Measurements from ENCODE around the gene YIF1A. TPM values are rescaled to one million over a fixed set of nuclear protein-coding genes. Genes with fewer than 3 reads are reported as not detected.
A peak's percentile ranks its signal among the peaks of the same experiment; 100 is the strongest.
"Not testable (repeated sequence)": the region's sequence is repeated elsewhere in the genome, so short reads cannot be mapped to it uniquely, and the experiment has no call there.

Gene YIF1A
- total RNA-seq, 2 donors from 2014 or later: 41.2 to 68.3 TPM

DNA sequence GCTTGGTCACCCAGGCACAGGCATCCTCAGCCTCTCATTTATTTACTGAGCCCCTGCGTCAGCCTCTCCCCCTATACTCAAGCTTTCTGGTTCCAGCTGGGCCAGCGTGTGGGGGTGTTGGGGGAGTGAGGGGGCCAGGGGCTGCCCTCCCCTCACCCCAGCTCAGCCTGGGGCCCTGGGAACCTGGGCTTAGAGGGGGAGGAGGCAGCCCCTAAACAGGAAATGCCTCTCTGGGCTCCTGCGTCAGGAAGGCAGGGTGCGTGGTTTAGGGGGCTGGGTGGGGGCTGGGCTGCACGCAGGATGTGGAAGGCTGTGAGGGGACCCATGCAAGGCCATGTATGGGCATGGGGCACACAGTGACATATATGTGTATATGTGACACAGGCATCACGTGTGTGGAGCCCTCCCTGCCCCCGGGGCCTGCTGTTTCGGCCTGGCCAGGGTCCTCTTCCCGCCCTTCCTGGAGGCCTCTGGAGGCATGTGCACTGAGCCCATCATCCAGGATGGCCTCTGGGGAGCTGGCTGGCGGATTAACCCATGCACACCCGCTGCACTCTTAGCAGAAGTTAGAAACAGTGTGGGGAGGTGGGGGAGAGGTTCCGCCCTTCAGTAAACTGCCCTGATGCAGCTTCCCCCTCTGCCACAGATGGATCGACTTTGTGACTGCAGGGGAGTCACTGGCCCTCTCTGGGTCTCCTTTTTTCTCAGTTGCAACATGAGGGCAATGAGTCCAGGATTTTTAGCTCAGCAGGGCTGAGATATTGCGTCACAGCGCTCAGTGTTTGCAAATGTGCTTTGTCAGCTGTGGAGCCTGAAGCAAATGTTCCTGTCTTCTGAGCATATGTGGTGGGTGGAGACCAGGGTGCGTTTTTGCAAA is 29.0 kb upstream of the YIF1A start:
- Mint-ChIP-seq H3K4me3 (no peak overlapping the region), H3K27me3 (no peaks in the 10 kb centered on the region), H3K9me3 (no peaks in the 10 kb centered on the region), H3K4me1 (peaks cover 3% of the 10 kb centered on the region), H3K27ac (no peak overlapping the region), H3K36me3 (ENCODE audit: low read depth) (no peaks in the 10 kb centered on the region)
- no peak for ATAC-seq (replicated peaks)

DNA sequence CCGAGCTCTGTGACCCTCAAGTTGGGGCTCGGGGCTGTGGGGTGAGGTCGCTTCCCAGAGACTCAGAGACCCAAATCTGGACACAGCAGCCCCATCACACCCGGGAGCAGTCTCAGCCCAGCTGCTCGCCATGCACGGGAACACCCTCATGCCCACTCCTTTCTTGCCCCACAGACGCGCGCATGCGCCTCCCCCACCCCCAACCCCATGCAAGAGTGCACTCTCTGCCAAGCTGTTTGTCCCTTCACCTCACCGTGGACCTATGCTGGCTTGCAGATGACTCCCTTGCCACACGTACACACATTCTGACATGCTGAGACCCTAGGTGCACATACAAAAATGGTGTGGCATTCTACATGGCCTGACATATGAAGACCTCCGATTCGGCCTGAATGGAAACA is 28.4 kb upstream of the YIF1A start:
- H3K27me3 Mint-ChIP-seq: no peaks in the 10 kb centered on the region
- H3K9me3 Mint-ChIP-seq: no peaks in the 10 kb centered on the region
- no peak for ATAC-seq (replicated peaks)
- H3K27ac Mint-ChIP-seq: no peak overlapping the region
- no peak overlapping the region for H3K4me3 Mint-ChIP-seq
- peaks cover 3% of the 10 kb centered on the region for H3K4me1 Mint-ChIP-seq
- no peaks in the 10 kb centered on the region for H3K36me3 Mint-ChIP-seq (ENCODE audit: low read depth)

DNA sequence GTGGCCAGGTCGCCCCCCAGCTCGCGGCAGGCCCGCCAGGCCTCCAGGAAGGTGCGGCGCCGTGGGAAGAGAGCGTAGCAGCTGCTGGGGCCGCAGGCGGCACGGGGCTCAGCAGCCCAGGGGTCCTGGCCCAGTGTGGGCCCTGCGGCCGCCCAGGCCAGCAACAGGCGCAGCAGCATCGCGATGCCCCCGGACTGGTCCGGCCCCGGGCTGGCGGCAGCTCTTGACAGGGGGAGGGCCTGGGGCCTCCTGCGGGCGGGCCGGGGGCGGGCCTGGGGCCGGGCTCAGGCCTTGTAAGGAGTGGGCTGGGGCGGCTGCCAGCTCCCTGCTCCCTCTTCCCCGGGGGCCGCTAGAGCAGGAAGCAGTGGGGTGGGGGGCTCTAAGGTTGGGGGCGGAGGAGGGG is 27.9 kb upstream of the YIF1A start, which contains the start of gene CD248:
Gene CD248, minus strand, starts transcription at position 196 of the 403 bp plus-strand sequence. Its CDS starts 17 bp downstream, at position 179.
- Mint-ChIP-seq H3K9me3 (no peaks in the 10 kb centered on the region), H3K4me1 (peaks cover 3% of the 10 kb centered on the region), H3K27ac (no peak within 1 kb of the TSS), H3K36me3 (ENCODE audit: low read depth) (no peaks in the 10 kb centered on the region), H3K27me3 (no peaks in the 10 kb centered on the region), H3K4me3 (no peak within 1 kb of the TSS)
- no peak for ATAC-seq (replicated peaks)

DNA sequence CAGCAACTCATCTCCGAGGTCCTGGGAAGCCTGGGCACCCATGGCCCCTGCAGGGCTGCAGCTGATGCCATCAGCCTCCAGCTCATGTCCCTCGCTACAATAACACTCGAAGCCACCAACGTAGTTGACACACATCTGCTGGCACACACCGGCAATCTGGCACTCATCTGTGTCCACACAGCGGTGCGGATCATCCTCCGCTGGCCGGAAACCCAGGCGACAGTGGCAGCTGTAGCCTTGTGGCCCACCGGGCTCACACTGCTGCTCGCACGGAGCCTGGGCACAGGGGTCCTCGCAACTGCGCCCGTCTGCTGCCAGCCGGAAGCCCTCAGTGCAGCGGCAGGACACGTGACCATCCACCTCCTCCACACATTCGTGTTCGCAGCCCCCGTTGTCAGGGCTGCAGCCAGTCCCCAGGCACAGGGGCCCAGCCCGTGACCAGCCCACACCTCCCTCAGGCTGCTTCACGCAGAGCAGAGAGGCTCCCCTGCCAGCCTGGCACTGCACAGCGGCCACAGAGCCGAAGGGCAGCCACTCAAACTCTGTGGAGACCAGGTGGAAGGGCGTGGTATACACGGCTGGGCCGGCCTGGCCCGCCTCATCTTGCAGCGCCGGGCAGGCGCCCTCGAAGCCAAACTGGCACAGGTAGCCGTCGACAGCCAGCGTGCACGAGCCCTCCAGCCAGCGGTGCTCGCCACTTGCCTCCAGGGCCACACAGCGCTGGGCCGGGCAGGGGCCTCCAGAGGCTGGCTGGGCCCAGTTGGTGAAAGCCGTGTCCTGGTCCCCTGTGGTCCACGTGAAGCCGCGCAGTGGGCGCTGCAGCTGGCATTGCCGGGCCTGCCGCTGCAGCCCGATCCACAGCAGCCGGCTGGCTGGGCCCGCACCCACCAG is 27.2 kb upstream of the YIF1A start:
- H3K4me1 Mint-ChIP-seq: peaks cover 3% of the 10 kb centered on the region
- H3K4me3 Mint-ChIP-seq: no peak overlapping the region
- no peaks in the 10 kb centered on the region for H3K9me3 Mint-ChIP-seq
- no peaks in the 10 kb centered on the region for H3K27me3 Mint-ChIP-seq
- no peak for ATAC-seq (replicated peaks)
- H3K27ac Mint-ChIP-seq: no peak overlapping the region
- no peaks in the 10 kb centered on the region for H3K36me3 Mint-ChIP-seq (ENCODE audit: low read depth)

DNA sequence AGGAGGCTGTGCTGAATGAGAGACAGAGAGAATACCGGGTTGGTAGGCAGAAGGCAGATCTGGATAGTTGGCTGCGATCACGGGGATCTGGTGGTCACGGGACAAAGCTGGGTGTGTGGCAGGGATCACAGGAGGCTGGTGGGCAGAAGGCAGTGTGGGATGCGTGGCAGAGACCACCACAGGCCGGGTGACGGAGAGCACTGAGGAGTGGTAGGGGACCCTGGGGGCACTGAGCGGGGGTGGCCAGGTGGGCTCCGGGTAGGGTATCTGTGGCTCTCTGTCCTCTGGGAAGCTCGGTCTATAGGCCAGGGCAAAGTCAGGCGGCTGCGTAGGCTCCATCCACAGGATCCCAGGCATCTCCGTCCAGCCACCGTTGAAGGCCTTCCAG is 26.5 kb upstream of the YIF1A start:
- Mint-ChIP-seq H3K4me1 (peaks cover 3% of the 10 kb centered on the region), H3K9me3 (no peaks in the 10 kb centered on the region), H3K4me3 (no peak overlapping the region), H3K27ac (peak overlapping the region; percentile 78), H3K36me3 (ENCODE audit: low read depth) (no peaks in the 10 kb centered on the region), H3K27me3 (no peaks in the 10 kb centered on the region)
- no peak for ATAC-seq (replicated peaks)

DNA sequence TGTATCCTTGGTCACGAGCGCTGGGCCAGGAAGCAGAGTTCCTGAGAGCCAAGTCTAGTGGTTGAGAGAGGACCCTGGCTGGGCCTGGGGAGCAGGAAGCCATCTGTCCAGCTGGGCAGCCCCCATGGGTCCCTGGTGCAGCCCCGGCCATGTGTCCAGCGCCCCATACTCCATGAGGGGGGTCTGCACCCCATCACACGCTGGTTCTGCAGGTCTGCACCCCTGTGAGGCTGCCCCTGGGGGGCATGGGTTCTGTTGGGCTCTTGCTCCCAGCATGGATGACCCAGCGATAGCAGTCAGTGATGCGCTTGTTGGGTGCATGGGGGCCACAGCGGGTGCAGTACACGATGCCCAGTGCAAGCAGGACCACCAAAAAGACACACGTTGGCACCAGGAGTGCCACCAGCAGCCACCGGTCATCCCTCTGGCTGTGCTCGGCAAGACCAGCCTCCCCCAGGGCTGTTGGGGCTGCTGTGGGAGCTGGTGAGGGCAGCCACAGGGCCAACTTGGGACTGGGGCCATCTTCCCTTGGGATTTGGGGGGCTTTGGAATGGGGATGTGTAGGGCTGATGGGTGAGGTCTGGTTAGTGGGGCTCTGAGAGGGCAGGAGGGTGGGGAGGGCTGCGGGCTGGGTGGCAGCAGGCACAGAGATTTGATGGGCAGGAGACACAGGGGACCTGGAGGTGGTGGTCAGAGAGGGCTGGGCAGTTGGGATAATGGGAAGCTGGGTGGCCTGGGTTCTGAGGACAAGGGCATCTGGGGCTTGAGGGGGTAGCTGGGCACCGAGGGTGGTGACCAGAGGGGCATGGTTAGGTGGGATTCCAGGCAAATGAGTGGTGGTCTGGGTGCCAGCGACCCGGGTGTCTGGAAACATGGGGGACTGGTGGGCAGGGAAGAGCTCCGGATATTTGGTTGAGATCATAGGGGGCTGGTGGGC is 25.9 kb upstream of the YIF1A start:
- peak overlapping the region; percentile 78 for H3K27ac Mint-ChIP-seq
- H3K27me3 Mint-ChIP-seq: no peaks in the 10 kb centered on the region
- ATAC-seq (replicated peaks): no peak
- H3K9me3 Mint-ChIP-seq: no peaks in the 10 kb centered on the region
- peak overlapping the region; percentile 78 for H3K4me3 Mint-ChIP-seq
- peaks cover 3% of the 10 kb centered on the region for H3K4me1 Mint-ChIP-seq
- H3K36me3 Mint-ChIP-seq (ENCODE audit: low read depth): no peaks in the 10 kb centered on the region

DNA sequence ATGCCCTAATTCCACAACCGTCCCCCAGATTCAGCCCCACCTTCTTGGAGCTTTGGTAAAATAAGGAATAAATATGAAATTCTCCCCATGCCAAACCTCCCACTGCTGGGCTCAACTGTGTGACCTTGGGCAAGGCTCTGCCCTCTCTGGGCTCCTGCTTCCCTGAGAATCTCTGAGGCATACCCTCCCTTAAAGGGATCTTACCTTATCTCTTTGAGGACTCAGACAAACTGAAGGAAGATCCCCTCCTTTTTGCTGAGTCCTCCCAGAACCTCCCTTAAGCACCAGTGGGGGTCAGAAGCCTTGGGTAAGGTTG is 25.2 kb upstream of the YIF1A start:
- Mint-ChIP-seq H3K27ac (peak overlapping the region; percentile 54), H3K36me3 (ENCODE audit: low read depth) (no peaks in the 10 kb centered on the region), H3K4me3 (peak overlapping the region; percentile 78), H3K9me3 (no peaks in the 10 kb centered on the region), H3K27me3 (no peaks in the 10 kb centered on the region), H3K4me1 (peaks cover 3% of the 10 kb centered on the region)
- ATAC-seq (replicated peaks): no peak

DNA sequence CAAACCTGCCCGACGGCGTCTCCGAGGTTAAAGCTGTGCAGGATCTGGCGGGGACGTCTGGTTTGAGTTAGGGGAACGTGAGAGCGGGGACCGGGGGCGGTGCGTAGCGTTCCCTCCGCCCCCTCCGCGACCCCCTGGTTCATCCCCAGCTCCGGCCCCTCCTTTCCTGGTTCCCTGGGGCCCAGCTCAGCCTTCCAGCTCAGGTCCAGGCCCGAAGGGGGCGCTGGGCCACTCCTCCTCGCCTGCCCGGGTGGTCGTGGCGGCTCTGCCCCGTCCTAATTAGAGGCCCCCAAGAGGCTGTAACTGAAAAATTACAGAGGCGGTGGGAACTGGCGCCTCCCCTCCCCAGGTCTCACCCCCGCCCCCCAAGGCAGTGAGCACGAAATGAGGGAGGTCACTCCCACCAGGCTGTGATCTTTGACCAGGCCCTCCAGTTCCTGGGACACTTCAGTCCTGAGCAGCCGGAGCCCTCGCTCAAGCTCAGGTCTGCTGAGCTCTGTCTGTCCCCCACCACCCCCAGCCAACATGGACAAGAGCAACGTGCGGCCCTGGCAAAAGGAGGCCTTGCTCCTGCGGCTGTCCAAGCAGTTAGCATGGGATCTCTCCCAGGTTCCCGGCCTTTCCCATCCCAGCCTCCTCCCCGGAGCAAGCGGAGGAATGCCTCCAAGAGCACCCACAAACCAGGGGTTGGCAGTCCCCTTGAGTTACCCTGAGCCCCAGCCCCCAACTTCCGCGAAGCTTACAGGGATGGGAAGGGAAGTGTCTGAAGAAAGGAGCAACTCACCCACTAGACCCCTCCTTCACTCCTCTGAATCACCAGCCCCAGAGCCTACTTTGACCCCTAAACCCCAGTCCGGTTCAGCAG is 24.6 kb upstream of the YIF1A start:
- Mint-ChIP-seq H3K4me3 (peak overlapping the region; percentile 78), H3K36me3 (ENCODE audit: low read depth) (no peaks in the 10 kb centered on the region), H3K9me3 (no peaks in the 10 kb centered on the region), H3K27ac (peak overlapping the region; percentile 54), H3K4me1 (peaks cover 3% of the 10 kb centered on the region), H3K27me3 (no peaks in the 10 kb centered on the region)
- ATAC-seq (replicated peaks): no peak

DNA sequence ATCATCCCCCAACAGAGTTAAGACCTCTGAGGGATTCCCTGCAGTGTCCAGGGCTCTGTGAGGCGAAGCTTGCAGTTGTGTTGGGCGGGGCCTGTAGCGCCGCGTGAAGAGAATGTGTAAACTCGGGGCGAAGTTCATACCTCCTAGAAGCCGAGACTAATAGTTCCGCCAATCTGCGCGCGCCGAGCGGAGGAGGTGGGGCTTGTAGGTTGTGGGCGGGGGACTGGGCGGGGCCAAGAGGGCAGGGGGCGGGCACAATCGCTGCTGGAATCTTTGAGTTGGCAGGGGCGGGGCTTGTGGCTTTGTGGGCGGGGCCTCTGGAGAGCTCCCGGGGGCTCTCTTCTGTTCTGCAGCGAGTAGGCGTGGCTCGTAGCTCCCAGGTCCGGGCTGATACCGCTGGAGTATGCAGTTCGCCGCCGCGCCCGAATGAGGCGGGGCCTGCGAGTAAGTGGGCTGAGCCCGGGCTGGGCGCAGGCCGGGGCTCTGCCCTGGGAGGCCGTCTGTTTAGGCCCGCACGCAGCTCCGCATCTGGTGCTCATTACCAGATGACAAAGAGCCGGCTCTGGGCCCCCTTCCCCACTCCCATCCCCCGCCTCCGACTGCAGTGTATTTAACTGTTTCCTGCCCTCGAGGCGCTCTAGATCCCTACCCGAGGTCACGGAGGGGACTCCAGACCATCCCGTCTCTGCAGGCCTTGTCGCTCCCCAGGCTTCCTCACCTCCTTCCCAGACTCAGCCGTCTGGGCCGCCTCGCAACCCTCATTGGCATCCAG is 23.8 kb upstream of the YIF1A start:
- peak; percentile 76 for ATAC-seq (replicated peaks)
- Mint-ChIP-seq H3K27me3 (no peaks in the 10 kb centered on the region), H3K4me1 (peaks cover 3% of the 10 kb centered on the region), H3K27ac (peak overlapping the region; percentile 77), H3K36me3 (ENCODE audit: low read depth) (no peaks in the 10 kb centered on the region), H3K4me3 (peak overlapping the region; percentile 78), H3K9me3 (no peaks in the 10 kb centered on the region)

DNA sequence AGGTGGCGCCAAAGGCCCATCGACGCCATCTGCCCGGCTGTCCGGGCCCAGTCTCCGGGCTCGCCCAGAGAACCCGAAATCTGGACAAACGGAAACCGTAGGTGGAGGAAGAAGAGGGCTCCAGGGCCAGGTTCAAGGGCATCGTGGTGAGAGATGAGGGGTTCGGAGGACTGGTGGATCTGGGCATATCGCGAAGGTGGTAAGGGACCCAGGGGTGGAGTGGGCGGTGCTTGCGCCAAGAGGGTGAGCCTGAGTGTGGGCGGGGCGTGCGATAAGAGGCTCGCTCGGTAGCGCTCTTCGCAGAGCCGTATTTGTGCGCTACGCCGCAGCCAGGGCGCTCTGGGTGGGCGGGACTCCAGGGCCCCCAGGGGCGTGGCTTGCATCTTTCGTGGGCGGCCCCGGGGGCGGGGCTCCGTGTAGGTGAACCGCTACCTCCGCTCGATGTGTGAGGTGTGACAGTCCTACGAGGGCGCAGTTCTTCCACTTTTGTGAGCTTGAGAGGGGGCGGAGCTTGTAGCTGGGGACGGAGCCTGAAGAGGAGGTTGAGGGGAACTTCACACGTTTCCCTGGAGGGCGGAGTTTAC is 23.1 kb upstream of the YIF1A start:
- no peaks in the 10 kb centered on the region for H3K36me3 Mint-ChIP-seq (ENCODE audit: low read depth)
- H3K4me3 Mint-ChIP-seq: peak overlapping the region; percentile 78
- no peaks in the 10 kb centered on the region for H3K27me3 Mint-ChIP-seq
- peak overlapping the region; percentile 77 for H3K27ac Mint-ChIP-seq
- H3K4me1 Mint-ChIP-seq: peaks cover 3% of the 10 kb centered on the region
- no peaks in the 10 kb centered on the region for H3K9me3 Mint-ChIP-seq
- ATAC-seq (replicated peaks): peak; percentile 82

DNA sequence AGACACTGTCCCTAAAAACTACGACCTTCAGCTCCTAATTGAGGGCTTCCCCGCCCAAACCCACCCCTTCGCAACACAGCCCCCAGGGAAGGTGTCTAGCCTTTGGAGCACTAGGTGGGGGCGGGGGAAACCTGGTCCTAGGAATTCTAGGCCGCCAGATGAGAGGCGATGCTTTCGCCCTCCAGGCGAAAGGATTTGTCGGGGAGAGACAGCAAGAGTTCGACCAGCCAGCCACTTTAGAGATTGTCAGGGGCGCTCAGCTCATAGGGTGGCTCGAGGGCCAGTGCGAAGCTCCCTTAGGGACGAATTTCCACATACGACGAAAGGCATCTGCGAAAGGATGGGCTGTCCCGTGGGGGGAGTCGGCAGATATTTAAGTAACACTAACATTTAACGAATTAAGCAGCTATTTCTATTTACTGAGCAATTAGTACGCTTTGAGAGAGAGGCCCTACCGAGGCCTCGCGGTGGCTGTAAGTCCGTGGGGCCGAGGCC is 22.6 kb upstream of the YIF1A start:
- H3K4me3 Mint-ChIP-seq: peak overlapping the region; percentile 78
- H3K36me3 Mint-ChIP-seq (ENCODE audit: low read depth): no peaks in the 10 kb centered on the region
- no peaks in the 10 kb centered on the region for H3K27me3 Mint-ChIP-seq
- no peaks in the 10 kb centered on the region for H3K9me3 Mint-ChIP-seq
- no peak for ATAC-seq (replicated peaks)
- peak overlapping the region; percentile 77 for H3K27ac Mint-ChIP-seq
- peaks cover 3% of the 10 kb centered on the region for H3K4me1 Mint-ChIP-seq

DNA sequence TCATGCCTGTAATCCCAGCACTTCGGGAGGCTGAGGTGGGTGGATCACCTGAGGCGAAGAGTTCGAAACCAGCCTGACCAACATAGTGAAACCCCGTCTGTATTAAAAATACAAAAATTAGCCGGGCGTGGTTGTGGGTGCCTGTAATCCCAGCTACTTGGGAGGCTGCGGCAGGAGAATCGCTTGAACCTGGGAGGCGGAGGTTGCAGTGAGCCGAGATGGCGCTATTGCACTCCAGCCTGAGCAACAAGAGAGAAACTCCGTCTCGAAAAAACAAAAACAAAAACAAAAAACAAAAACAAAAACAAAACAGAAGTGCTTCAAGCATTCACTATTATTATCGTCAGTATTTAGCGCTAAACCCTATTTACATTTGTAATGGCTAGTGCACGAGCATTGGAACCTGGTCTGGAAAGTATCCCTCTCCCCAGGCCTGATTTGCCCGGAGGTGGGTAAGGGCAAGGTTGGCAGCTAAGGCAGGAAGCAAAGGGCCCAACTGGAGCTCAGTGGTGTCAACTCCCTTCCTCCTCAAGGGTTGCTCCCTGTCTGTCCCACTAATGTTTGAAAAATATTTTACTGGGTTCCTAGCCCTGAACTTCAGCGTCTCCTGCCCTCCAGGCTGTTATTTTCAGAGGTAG is 22.0 kb upstream of the YIF1A start:
- H3K9me3 Mint-ChIP-seq; H3K4me1 Mint-ChIP-seq; H3K36me3 Mint-ChIP-seq (ENCODE audit: low read depth); H3K27me3 Mint-ChIP-seq; H3K27ac Mint-ChIP-seq; ATAC-seq (replicated peaks): not testable (repeated sequence)
- peak overlapping the region; percentile 78 for H3K4me3 Mint-ChIP-seq

All from activated T-helper 17 cell treated with anti-CD3 and anti-CD28 coated beads, Interleukin-2, amount 50 U/mL, for 72 hours (primary cell).